H1 (cell line): ENCODE measurements around the gene PDZD8.

Experiments
- HDAC2 ChIP-seq, 2 experiments: fragments of 300-600 bp in 1 of 2; sonication (generic) in 1 of 2; IDR thresholded peaks; 2 replicates each; pipeline ENCODE4 v1.6.1; 2011 to 2012; ENCODE audit warnings: low read depth in 2 of 2, low read length in 2 of 2, mild to moderate bottlenecking in 2 of 2, moderate library complexity in 2 of 2, borderline replicate concordance in 1 of 2, inconsistent platforms in 1 of 2
- JUN ChIP-seq: IDR thresholded peaks from 2 replicates; pipeline ENCODE4 v1.6.1; 2011; ENCODE audit warnings: low read depth, mild to moderate bottlenecking, improper control_type of control experiment, low read length
- POLR2A ChIP-seq, 2 experiments: IDR thresholded peaks; 1 replicate in 1 of 2; 2 replicates in 1 of 2; pipeline ENCODE4 v1.6.1; 2011; ENCODE audit warnings: low read depth in 2 of 2, low read length in 2 of 2, mild to moderate bottlenecking in 2 of 2; ENCODE audit errors: control extremely low read depth in 1 of 2
- POLR2AphosphoS5 ChIP-seq: IDR thresholded peaks from 2 replicates; pipeline ENCODE4 v1.6.1; 2011; ENCODE audit warnings: low read depth, low read length
- ZNF274 ChIP-seq: IDR thresholded peaks from 2 replicates; pipeline ENCODE4 v1.7.0; 2012; ENCODE audit warnings: low read length, borderline replicate concordance; ENCODE audit errors: extremely low read depth

- TF ChIP-seq POLR2AphosphoS5 (no peak), ZNF274 (no peak), JUN (no peak), HDAC2 (IDR thresholded peaks at IDR 0.05; ENCODE audit: borderline replicate concordance in 1 of 2, low read depth in 2 of 2, low read length in 2 of 2) (no peak), POLR2A (IDR thresholded peaks at IDR 0.05; ENCODE audit: control extremely low read depth in 1 of 2, low read depth in 2 of 2, low read length in 2 of 2) (no peak)
Observed at GRCh38 chr10:117350909-117351308, 24.3 kb downstream of the PDZD8 start.
